Neural crest cell (in vitro differentiated cells): ENCODE results near the gene EPG5. TPM values are rescaled to one million over a fixed set of nuclear protein-coding genes. Genes with fewer than 3 reads are reported as not detected.
A peak's percentile ranks its signal among the peaks of the same experiment; 100 is the strongest.

Experiments used
- DNase-seq: peaks from one replicate; pipeline ENCODE4 v3.0.0; 2021; ENCODE audit warnings: low read depth, mixed read lengths, low spot score
- H3K27ac Mint-ChIP-seq: one replicate; pipeline ENCODE4 v1.8.0; 2021; ENCODE audit warnings: mild to moderate bottlenecking, mixed read lengths; ENCODE audit not compliant: unreplicated experiment
- H3K27me3 Mint-ChIP-seq: 2 replicates; pipeline ENCODE4 v1.8.0; 2021; ENCODE audit warnings: low read depth, mild to moderate bottlenecking, mixed read lengths
- H3K36me3 Mint-ChIP-seq: 2 replicates; pipeline ENCODE4 v1.8.0; 2021; ENCODE audit warnings: low read depth, mild to moderate bottlenecking, mixed read lengths
- H3K4me1 Mint-ChIP-seq: 2 replicates; pipeline ENCODE4 v1.8.0; 2021; ENCODE audit warnings: mixed read lengths
- H3K4me3 Mint-ChIP-seq: one replicate; pipeline ENCODE4 v1.8.0; 2021; ENCODE audit warnings: mild to moderate bottlenecking, mixed read lengths
- H3K9me3 Mint-ChIP-seq: 2 replicates; pipeline ENCODE4 v1.8.0; 2021; ENCODE audit warnings: mixed read lengths
- CTCF ChIP-seq: fragments of 200-600 bp; sonication (generic); conservative IDR thresholded peaks from 2 replicates; pipeline ENCODE4 v1.5.0; 2021; ENCODE audit warnings: antibody characterized with exemption, mild to moderate bottlenecking
- total RNA-seq: library from RNA; stranded (reverse); gene quantifications from 2 replicates; pipeline ENCODE4 v1.2.1, GENCODE V29; 2021

The EPG5 gene
- total RNA-seq, 1 donor from 2014 or later = 20.5 TPM

- DNase-seq = no peak
- H3K4me3 Mint-ChIP-seq = no peak overlapping the region
- H3K9me3 Mint-ChIP-seq = no peaks in the 10 kb centered on the region
- peaks cover 18% of the 10 kb centered on the region for H3K36me3 Mint-ChIP-seq
- TF ChIP-seq CTCF = peak; percentile 20
- H3K27me3 Mint-ChIP-seq = no peaks in the 10 kb centered on the region
- peaks cover 18% of the 10 kb centered on the region for H3K4me1 Mint-ChIP-seq
- H3K27ac Mint-ChIP-seq = no peak overlapping the region
Measured at GRCh38 chr18:45916302-45916701, 50.8 kb downstream of the EPG5 start.

- H3K27ac Mint-ChIP-seq = no peak overlapping the region
- no peak for DNase-seq
- H3K27me3 Mint-ChIP-seq = no peaks in the 10 kb centered on the region
- no peak overlapping the region for H3K4me3 Mint-ChIP-seq
- H3K4me1 Mint-ChIP-seq = no peaks in the 10 kb centered on the region
- TF ChIP-seq CTCF = no peak
- H3K9me3 Mint-ChIP-seq = no peaks in the 10 kb centered on the region
- H3K36me3 Mint-ChIP-seq = peaks cover 13% of the 10 kb centered on the region
Measured at GRCh38 chr18:45913276-45913675, 53.9 kb downstream of the EPG5 start.

- Mint-ChIP-seq H3K27me3 (no peaks in the 10 kb centered on the region), H3K36me3 (peaks cover 18% of the 10 kb centered on the region), H3K27ac (no peak overlapping the region), H3K4me1 (no peaks in the 10 kb centered on the region), H3K9me3 (no peaks in the 10 kb centered on the region), H3K4me3 (no peak overlapping the region)
- TF ChIP-seq CTCF = peak; percentile 77
- DNase-seq = peak; percentile 49
Measured at GRCh38 chr18:45910405-45911023, 56.6 kb downstream of the EPG5 start.

- H3K9me3 Mint-ChIP-seq = no peaks in the 10 kb centered on the region
- DNase-seq = no peak
- TF ChIP-seq CTCF = no peak
- H3K27me3 Mint-ChIP-seq = no peaks in the 10 kb centered on the region
- no peak overlapping the region for H3K27ac Mint-ChIP-seq
- no peak overlapping the region for H3K4me3 Mint-ChIP-seq
- H3K4me1 Mint-ChIP-seq = no peaks in the 10 kb centered on the region
- H3K36me3 Mint-ChIP-seq = peaks cover 11% of the 10 kb centered on the region
Measured at GRCh38 chr18:45901654-45902210, 65.4 kb downstream of the EPG5 start.

DNA sequence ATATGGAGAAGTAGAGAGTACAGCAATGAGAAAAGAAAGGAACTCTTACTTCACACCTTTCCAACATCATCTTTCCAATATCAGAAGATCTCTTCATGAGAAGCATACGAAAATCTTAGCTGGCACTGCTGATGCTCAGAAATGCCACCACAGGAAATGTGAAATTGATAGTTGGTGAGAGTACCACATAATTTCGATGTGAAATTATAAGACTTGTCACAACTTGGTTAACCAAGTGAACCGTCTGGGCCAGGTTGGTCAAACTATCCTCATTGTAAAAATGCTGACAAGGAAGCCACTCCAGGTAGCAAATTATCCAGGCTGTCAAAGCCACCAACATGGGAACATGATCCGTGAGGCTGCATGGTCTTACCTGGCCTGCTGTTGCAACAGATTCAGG is 66.5 kb downstream of the EPG5 start:
- no peaks in the 10 kb centered on the region for H3K4me1 Mint-ChIP-seq
- no peaks in the 10 kb centered on the region for H3K27me3 Mint-ChIP-seq
- TF ChIP-seq CTCF = no peak
- H3K4me3 Mint-ChIP-seq = no peak overlapping the region
- no peaks in the 10 kb centered on the region for H3K9me3 Mint-ChIP-seq
- DNase-seq = no peak
- no peak overlapping the region for H3K27ac Mint-ChIP-seq
- peaks cover 8% of the 10 kb centered on the region for H3K36me3 Mint-ChIP-seq
